HepG2 (cell line): Measurements from ENCODE around the gene SLC5A12. TPM values are rescaled to one million over a fixed set of nuclear protein-coding genes. Genes with fewer than 3 reads are reported as not detected.

Experiments used
- ATAC-seq: fragments of 200-7000 bp; cut with Tn5 transposase; 3 replicates; pipeline ENCODE4 v1.9.1; 2020; ENCODE audit warnings: mild to moderate bottlenecking, moderate library complexity
- BruUV-seq: library from RNA; stranded (reverse); fragments of 400-500 nt; replicated peaks from 2 replicates; lab custom pipeline; 2021; lab: Mats Ljungman, UMichigan
- CTCF ChIA-PET: fragments of 300-600 bp; formaldehyde crosslinking; extraction: SDS; loops from one replicate; lab custom pipeline; 2021; ENCODE audit warnings: low total read pairs, inconsistent platforms, low intra/inter-chr PET ratio; lab: Yijun Ruan, JAX
- POLR2A ChIA-PET: fragments of 350-600 bp; sonication (Branson Sonifier 250); formaldehyde crosslinking; loops from one replicate; lab custom pipeline; 2020; ENCODE audit warnings: antibody characterized with exemption, inconsistent platforms; lab: Yijun Ruan, JAX
- DNase-seq: peaks from one replicate; pipeline ENCODE4 v3.0.0-alpha.2; 2015; ENCODE audit warnings: low spot score
- FAIRE-seq: peaks from 3 replicates; lab custom pipeline; 2011; peaks lifted over from hg19 to GRCh38; lab: Jason Lieb, UNC
- H2AFZ ChIP-seq: one replicate; pipeline ENCODE4 v1.6.1; 2011; ENCODE audit warnings: low read length, inconsistent platforms
- H3K27ac ChIP-seq: fragments of 300-600 bp; 3 replicates; pipeline ENCODE4 v1.8.0; 2011; ENCODE audit warnings: mixed run types, mild to moderate bottlenecking, mixed read lengths, low read length, inconsistent platforms; ENCODE audit not compliant: insufficient read depth; ENCODE audit errors: extremely low read length
- H3K27me3 ChIP-seq, 2 experiments: fragments of 200-600 bp in 1 of 2; 2 replicates in 1 of 2; 3 replicates in 1 of 2; pipeline versions ENCODE4 v1.6.0 to v1.8.0; 2011; ENCODE audit warnings: low read length in 2 of 2, mild to moderate bottlenecking in 2 of 2, moderate library complexity in 2 of 2, inconsistent platforms in 1 of 2; ENCODE audit not compliant: insufficient read depth in 2 of 2, control insufficient read depth in 1 of 2
- H3K36me3 ChIP-seq, 2 experiments: fragments of 200-600 bp in 1 of 2; replicated peaks in 1 of 2; 2 replicates in 1 of 2; 3 replicates in 1 of 2; pipeline versions ENCODE4 v1.5.1 to v1.8.0; 2011; ENCODE audit warnings: low read length in 2 of 2, inconsistent platforms in 1 of 2; ENCODE audit not compliant: insufficient read depth in 2 of 2, control insufficient read depth in 1 of 2
- H3K4me1 ChIP-seq: 2 replicates; pipeline ENCODE4 v1.5.1; 2012; ENCODE audit warnings: low read length, inconsistent platforms; ENCODE audit not compliant: insufficient read depth
- H3K4me2 ChIP-seq: 2 replicates; pipeline ENCODE4 v1.6.0; 2011; ENCODE audit warnings: low read depth, low read length, inconsistent platforms
- H3K4me3 ChIP-seq, 3 experiments: fragments of 200-600 bp in 1 of 3; sonication (generic), shearing (Covaris generic) in 1 of 3; replicated peaks in 1 of 3; 2 replicates each; pipeline ENCODE4 v1.5.1; 2011 to 2016; ENCODE audit warnings: low read length in 3 of 3, inconsistent platforms in 2 of 3, low read depth in 2 of 3, mild to moderate bottlenecking in 2 of 3, control low read depth in 1 of 3, mixed read lengths in 1 of 3; ENCODE audit not compliant: insufficient read depth in 1 of 3
- H3K79me2 ChIP-seq: one replicate; pipeline ENCODE4 v1.6.1; 2011; ENCODE audit warnings: low read length, inconsistent platforms; ENCODE audit not compliant: insufficient read depth
- H3K9ac ChIP-seq: 2 replicates; pipeline ENCODE4 v1.6.0; 2011; ENCODE audit warnings: mild to moderate bottlenecking, low read depth, low read length, inconsistent platforms; ENCODE audit not compliant: insufficient read depth
- H3K9me3 ChIP-seq: 2 replicates; pipeline ENCODE4 v1.5.1; 2012; ENCODE audit warnings: mild to moderate bottlenecking, low read length
- H4K20me1 ChIP-seq: 2 replicates; pipeline ENCODE4 v1.6.0; 2011; ENCODE audit warnings: inconsistent platforms, mild to moderate bottlenecking, low read length, moderate library complexity; ENCODE audit not compliant: insufficient read depth
- KAT2B ChIP-seq: fragments of 150-350 bp; IDR thresholded peaks from 2 replicates; pipeline ENCODE4 v1.6.1; 2014; ENCODE audit warnings: low read depth, low read length, borderline replicate concordance
- KLF11 ChIP-seq: IDR thresholded peaks from 2 replicates; pipeline ENCODE4 v1.6.1; 2016; ENCODE audit warnings: missing compliant biosample characterization
- PTBP1 ChIP-seq: fragments of 200-400 bp; formaldehyde crosslinking; IDR thresholded peaks from 2 replicates; pipeline ENCODE4 v1.6.1; 2018; ENCODE audit warnings: low read length, low read depth; ENCODE audit not compliant: poor library complexity, severe bottlenecking
- SMARCE1 ChIP-seq: fragments of 450-650 bp; IDR thresholded peaks from 2 replicates; pipeline ENCODE4 v1.6.1; 2017; ENCODE audit warnings: borderline replicate concordance
- ZBTB40 ChIP-seq, 2 experiments: fragments of 450-650 bp in 1 of 2; sonication (generic) in 1 of 2; formaldehyde crosslinking in 1 of 2; IDR thresholded peaks; 2 replicates each; pipeline versions ENCODE4 v1.6.1 to v1.8.0; 2016 to 2022; ENCODE audit warnings: antibody characterized with exemption in 1 of 2, mild to moderate bottlenecking in 1 of 2, missing genetic modification reagents in 1 of 2
- ZNF234 ChIP-seq: sonication (generic); formaldehyde crosslinking; conservative IDR thresholded peaks from 2 replicates; pipeline ENCODE4 v1.5.1; 2020; ENCODE audit warnings: mild to moderate bottlenecking, missing genetic modification reagents
- ZNF451 ChIP-seq: sonication (generic); formaldehyde crosslinking; IDR thresholded peaks from 2 replicates; pipeline ENCODE4 v1.5.0; 2020; ENCODE audit warnings: mild to moderate bottlenecking, missing genetic modification reagents
- ZNF460 ChIP-seq: sonication (generic); formaldehyde crosslinking; IDR thresholded peaks from 2 replicates; pipeline ENCODE4 v1.5.1; 2020; ENCODE audit warnings: missing genetic modification reagents, mild to moderate bottlenecking, borderline replicate concordance
- ZNF564 ChIP-seq: sonication (generic); formaldehyde crosslinking; IDR thresholded peaks from 2 replicates; pipeline ENCODE4 v1.8.1; 2023; ENCODE audit warnings: mild to moderate bottlenecking, missing genetic modification reagents
- ZNF780A ChIP-seq: sonication (generic); formaldehyde crosslinking; IDR thresholded peaks from 2 replicates; pipeline ENCODE4 v1.8.0; 2022; ENCODE audit warnings: mild to moderate bottlenecking, missing genetic modification reagents, moderate library complexity
- in situ Hi-C: cut with HindIII; loops from 2 replicates; pipeline ENCODE4 v1.10.0; 2017; ENCODE audit warnings: low pct_unique_long_range_greater_than_20kb; ENCODE audit not compliant: extremely low pct_ligation_motif_present
- intact Hi-C: fragments of 100-400 bp; cut with micrococcal nuclease; formaldehyde crosslinking; loops from one replicate; pipeline ENCODE4 v1.10.0; 2022; ENCODE audit not compliant: unreplicated experiment
- polyA plus RNA-seq, 8 experiments: library from polyadenylated mRNA; depleted of rRNA in 3 of 8; stranded (reverse) in 7 of 8; unstranded in 1 of 8; fragments of >200 nt; fragmentation: Illumina TruSeq in 4 of 8; extraction: Trizol in 4 of 8; gene quantifications; 2 replicates each; pipeline versions ENCODE4 v1.2.1 to v1.2.3, GENCODE V29; 2011 to 2016; ENCODE audit warnings: low read depth in 4 of 8, missing spikeins in 1 of 8, mixed read lengths in 1 of 8; ENCODE audit not compliant: insufficient read depth in 1 of 8
- total RNA-seq, 5 experiments: library from RNA; depleted of rRNA; stranded (reverse); fragments of >200 nt; fragmentation: Illumina TruSeq; extraction: Trizol; gene quantifications; 2 replicates each; pipeline ENCODE4 v1.2.3, GENCODE V29; 2016; ENCODE audit warnings: low read depth in 1 of 5
- TF ChIP-seq, protein P1 (sequence below): sonication (generic); formaldehyde crosslinking; IDR thresholded peaks from 2 replicates; pipeline ENCODE4 v1.4.0; 2020; ENCODE audit warnings: missing genetic modification reagents

SLC5A12 gene
- total and polyA plus RNA-seq, 2 of the 13 experiments (the other 11 are each of a cell fraction or from before 2014, with no cell fraction given) = not detected

GRCh38 chr11:26677566-26677965 lies 44.3 kb downstream of the SLC5A12 start:
- no peak for DNase-seq
- Histone ChIP-seq H4K20me1 (no peaks in the 10 kb centered on the region), H3K4me3 (no peak overlapping the region), H3K36me3 (no peaks in the 10 kb centered on the region), H3K27ac (no peak overlapping the region), H3K79me2 (no peaks in the 10 kb centered on the region), H3K4me2 (no peak overlapping the region), H3K27me3 (no peaks in the 10 kb centered on the region), H3K9ac (no peak overlapping the region), H3K9me3 (no peaks in the 10 kb centered on the region), H3K4me1 (no peaks in the 10 kb centered on the region), H2AFZ (no peak overlapping the region)
- in situ Hi-C loops (no loop called here), intact Hi-C loops (no loop called here)
- no TSS peak for BruUV-seq
- TF ChIP-seq PTBP1 = no peak
- TF ChIP-seq KAT2B = no peak
- no peak for TF ChIP-seq ZNF460
- TF ChIP-seq SMARCE1 = no peak
- TF ChIP-seq ZNF564 (CRISPR knock-in tag) = no peak
- no peak for TF ChIP-seq ZNF451 (CRISPR knock-in tag)
- no peak for TF ChIP-seq ZBTB40 (IDR thresholded peaks at IDR 0.05)
- no peak for TF ChIP-seq ZBTB40 (CRISPR knock-in tag; IDR thresholded peaks at IDR 0.05)
- TF ChIP-seq KLF11 (CRISPR knock-in tag) = no peak
- no peak for TF ChIP-seq ZNF780A (CRISPR knock-in tag)
- no peak for TF ChIP-seq ZNF234 (CRISPR knock-in tag)
- TF ChIP-seq, protein P1, sequence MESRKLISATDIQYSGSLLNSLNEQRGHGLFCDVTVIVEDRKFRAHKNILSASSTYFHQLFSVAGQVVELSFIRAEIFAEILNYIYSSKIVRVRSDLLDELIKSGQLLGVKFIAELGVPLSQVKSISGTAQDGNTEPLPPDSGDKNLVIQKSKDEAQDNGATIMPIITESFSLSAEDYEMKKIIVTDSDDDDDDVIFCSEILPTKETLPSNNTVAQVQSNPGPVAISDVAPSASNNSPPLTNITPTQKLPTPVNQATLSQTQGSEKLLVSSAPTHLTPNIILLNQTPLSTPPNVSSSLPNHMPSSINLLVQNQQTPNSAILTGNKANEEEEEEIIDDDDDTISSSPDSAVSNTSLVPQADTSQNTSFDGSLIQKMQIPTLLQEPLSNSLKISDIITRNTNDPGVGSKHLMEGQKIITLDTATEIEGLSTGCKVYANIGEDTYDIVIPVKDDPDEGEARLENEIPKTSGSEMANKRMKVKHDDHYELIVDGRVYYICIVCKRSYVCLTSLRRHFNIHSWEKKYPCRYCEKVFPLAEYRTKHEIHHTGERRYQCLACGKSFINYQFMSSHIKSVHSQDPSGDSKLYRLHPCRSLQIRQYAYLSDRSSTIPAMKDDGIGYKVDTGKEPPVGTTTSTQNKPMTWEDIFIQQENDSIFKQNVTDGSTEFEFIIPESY (CRISPR knock-in tag) = no peak
- ChIA-PET CTCF (no interaction called here), POLR2A (no interaction called here)
- no peak for ATAC-seq
- no peak for FAIRE-seq
